DOHH2 (cell line): ENCODE data around the gene LARP6.
"Not testable (repeated sequence)": the region's sequence is repeated elsewhere in the genome, so short reads cannot be mapped to it uniquely, and the experiment has no call there.

ENCODE experiments used
- H3F3A ChIP-seq: fragments of 200-600 bp; sonication (generic), shearing (Covaris generic); 2 replicates; pipeline ENCODE4 v1.6.0; 2016; ENCODE audit warnings: antibody characterized with exemption, mild to moderate bottlenecking; ENCODE audit not compliant: control insufficient read depth, insufficient read depth
- H3K27ac ChIP-seq: fragments of 200-600 bp; sonication (generic); 2 replicates; pipeline ENCODE4 v1.5.1; 2014; ENCODE audit warnings: low read depth, mild to moderate bottlenecking, low read length, moderate library complexity
- H3K27me3 ChIP-seq: fragments of 200-600 bp; sonication (generic); 2 replicates; pipeline ENCODE4 v1.6.1; 2014; ENCODE audit warnings: mild to moderate bottlenecking, low read length, mixed read lengths; ENCODE audit not compliant: control insufficient read depth
- H3K36me3 ChIP-seq: fragments of 200-600 bp; sonication (generic); 2 replicates; pipeline ENCODE4 v1.6.1; 2014; ENCODE audit warnings: mild to moderate bottlenecking, low read length, moderate library complexity, mixed read lengths; ENCODE audit not compliant: control insufficient read depth
- H3K4me1 ChIP-seq: fragments of 200-600 bp; sonication (generic); 2 replicates; pipeline ENCODE4 v1.6.1; 2014; ENCODE audit warnings: mild to moderate bottlenecking, low read length, mixed read lengths; ENCODE audit not compliant: control insufficient read depth
- H3K4me2 ChIP-seq: fragments of 200-600 bp; sonication (generic); 2 replicates; pipeline ENCODE4 v1.6.0; 2014; ENCODE audit warnings: mild to moderate bottlenecking, low read length, moderate library complexity
- H3K4me3 ChIP-seq: fragments of 200-600 bp; sonication (generic); 2 replicates; pipeline ENCODE4 v1.5.1; 2014; ENCODE audit warnings: mild to moderate bottlenecking, low read length, mixed read lengths
- H3K79me2 ChIP-seq: fragments of 200-600 bp; sonication (generic); 2 replicates; pipeline ENCODE4 v1.6.1; 2014; ENCODE audit warnings: mild to moderate bottlenecking, low read length, mixed read lengths; ENCODE audit not compliant: control insufficient read depth
- H3K9me2 ChIP-seq: fragments of 200-600 bp; sonication (generic); replicated peaks from 2 replicates; pipeline ENCODE4 v1.6.1; 2014; ENCODE audit warnings: mild to moderate bottlenecking, low read length, mixed read lengths; ENCODE audit not compliant: control insufficient read depth
- H3K9me3 ChIP-seq: fragments of 200-600 bp; sonication (generic); 2 replicates; pipeline ENCODE4 v1.6.1; 2014; ENCODE audit warnings: antibody characterized with exemption, low read length, mixed read lengths; ENCODE audit not compliant: control insufficient read depth, insufficient read depth
- H4K20me1 ChIP-seq: fragments of 200-600 bp; sonication (generic); 2 replicates; pipeline ENCODE4 v1.6.0; 2014; ENCODE audit warnings: low read depth, mild to moderate bottlenecking, antibody characterized with exemption, low read length, moderate library complexity; ENCODE audit not compliant: control insufficient read depth, insufficient read depth
- EZH2phosphoT487 ChIP-seq: fragments of 200-600 bp; sonication (generic); IDR thresholded peaks from 2 replicates; pipeline ENCODE4 v1.6.1; 2017; ENCODE audit warnings: borderline replicate concordance, mild to moderate bottlenecking, antibody characterized with exemption, low read length, moderate library complexity, mixed read lengths
- TF ChIP-seq, protein P1 (sequence below): fragments of 200-600 bp; sonication (generic); IDR thresholded peaks from one replicate; pipeline ENCODE4 v1.5.1; 2014; ENCODE audit warnings: antibody characterized with exemption, mild to moderate bottlenecking, low read depth, low read length; ENCODE audit not compliant: poor library complexity, severe bottlenecking

The LARP6 gene

GRCh38 chr15:70875001-70875782 lies 21.2 kb upstream of the LARP6 start:
- peaks cover 8% of the 10 kb centered on the region; the same call in 1 of the 2 replicates for H3K27me3 ChIP-seq
- H3K27ac ChIP-seq, result no peak overlapping the region
- H3K9me2 ChIP-seq, result no peaks in the 10 kb centered on the region
- TF ChIP-seq, protein P1, sequence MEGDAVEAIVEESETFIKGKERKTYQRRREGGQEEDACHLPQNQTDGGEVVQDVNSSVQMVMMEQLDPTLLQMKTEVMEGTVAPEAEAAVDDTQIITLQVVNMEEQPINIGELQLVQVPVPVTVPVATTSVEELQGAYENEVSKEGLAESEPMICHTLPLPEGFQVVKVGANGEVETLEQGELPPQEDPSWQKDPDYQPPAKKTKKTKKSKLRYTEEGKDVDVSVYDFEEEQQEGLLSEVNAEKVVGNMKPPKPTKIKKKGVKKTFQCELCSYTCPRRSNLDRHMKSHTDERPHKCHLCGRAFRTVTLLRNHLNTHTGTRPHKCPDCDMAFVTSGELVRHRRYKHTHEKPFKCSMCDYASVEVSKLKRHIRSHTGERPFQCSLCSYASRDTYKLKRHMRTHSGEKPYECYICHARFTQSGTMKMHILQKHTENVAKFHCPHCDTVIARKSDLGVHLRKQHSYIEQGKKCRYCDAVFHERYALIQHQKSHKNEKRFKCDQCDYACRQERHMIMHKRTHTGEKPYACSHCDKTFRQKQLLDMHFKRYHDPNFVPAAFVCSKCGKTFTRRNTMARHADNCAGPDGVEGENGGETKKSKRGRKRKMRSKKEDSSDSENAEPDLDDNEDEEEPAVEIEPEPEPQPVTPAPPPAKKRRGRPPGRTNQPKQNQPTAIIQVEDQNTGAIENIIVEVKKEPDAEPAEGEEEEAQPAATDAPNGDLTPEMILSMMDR, result no peak
- TF ChIP-seq EZH2phosphoT487, result no peak
- no peak overlapping the region for H3K4me2 ChIP-seq
- H3K4me1 ChIP-seq, result no peaks in the 10 kb centered on the region
- no peak overlapping the region for H3K4me3 ChIP-seq
- H3K9me3 ChIP-seq, result no peaks in the 10 kb centered on the region; the same call in 1 of the 2 replicates
- H3K36me3 ChIP-seq, result no peaks in the 10 kb centered on the region
- H3K79me2 ChIP-seq, result no peaks in the 10 kb centered on the region
- H4K20me1 ChIP-seq, result no peaks in the 10 kb centered on the region
- no peaks in the 10 kb centered on the region for H3F3A ChIP-seq

DNA sequence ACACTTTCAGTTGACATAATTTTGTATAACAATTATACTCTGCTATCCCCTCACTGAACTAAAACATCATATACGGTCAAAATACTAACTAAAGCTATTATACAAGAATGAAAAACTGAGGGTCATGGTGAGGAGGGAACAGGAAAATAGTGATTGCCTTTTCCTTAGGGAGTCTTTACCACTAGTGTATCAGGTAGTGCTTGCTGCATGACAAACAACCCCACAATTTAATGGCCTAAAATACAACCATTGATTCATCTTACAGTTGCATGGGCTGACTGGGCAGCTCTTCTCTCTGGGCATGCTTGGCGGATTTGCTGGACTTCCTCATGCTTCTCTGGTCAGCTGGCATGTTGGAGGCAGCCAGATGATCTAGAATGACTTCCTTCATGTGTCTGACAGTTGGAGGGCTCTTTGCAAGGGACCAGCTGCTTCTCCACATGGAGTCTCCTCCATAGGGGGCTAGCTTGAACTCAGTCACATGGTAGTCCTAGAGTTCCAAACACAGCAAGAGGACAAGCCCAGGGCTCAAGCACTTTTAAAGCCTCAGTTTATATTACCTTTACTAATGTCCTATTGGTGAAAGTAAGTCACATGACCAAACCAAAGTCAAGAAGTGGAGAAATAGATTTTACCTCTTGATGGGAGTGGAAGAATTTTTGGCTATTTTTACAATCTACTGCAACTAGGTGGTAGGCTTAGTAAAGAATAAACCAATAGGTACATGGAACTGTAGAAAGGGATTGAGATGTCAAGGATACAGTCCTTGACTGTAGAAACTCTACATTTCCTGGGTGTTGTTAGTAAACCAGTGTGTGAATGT lies 19.5 kb upstream of the LARP6 start:
- H3F3A ChIP-seq, result no peaks in the 10 kb centered on the region
- H3K9me3 ChIP-seq, result no peaks in the 10 kb centered on the region; the same call in 1 of the 2 replicates
- no peaks in the 10 kb centered on the region for H3K4me1 ChIP-seq
- H3K9me2 ChIP-seq, result no peaks in the 10 kb centered on the region
- H3K4me2 ChIP-seq, result no peak overlapping the region
- H3K36me3 ChIP-seq, result no peaks in the 10 kb centered on the region
- H4K20me1 ChIP-seq, result no peaks in the 10 kb centered on the region
- no peaks in the 10 kb centered on the region for H3K79me2 ChIP-seq
- TF ChIP-seq, protein P1, result no peak
- no peak for TF ChIP-seq EZH2phosphoT487
- H3K4me3 ChIP-seq, result no peak overlapping the region
- no peak overlapping the region for H3K27ac ChIP-seq
- H3K27me3 ChIP-seq, result peaks cover 8% of the 10 kb centered on the region; the same call in 1 of the 2 replicates

- not testable (repeated sequence) for H4K20me1 ChIP-seq, H3K4me1 ChIP-seq, H3K4me3 ChIP-seq, H3K27ac ChIP-seq, H3K79me2 ChIP-seq, H3K4me2 ChIP-seq, H3K27me3 ChIP-seq, H3F3A ChIP-seq, H3K9me3 ChIP-seq, H3K36me3 ChIP-seq, H3K9me2 ChIP-seq
Measured at GRCh38 chr15:70871490-70871889, 17.5 kb upstream of the LARP6 start.

- Histone ChIP-seq H3K9me3 (no peaks in the 10 kb centered on the region; the same call in 1 of the 2 replicates), H3K9me2 (no peaks in the 10 kb centered on the region), H3K27ac (no peak overlapping the region), H3K36me3 (no peaks in the 10 kb centered on the region), H3K79me2 (no peaks in the 10 kb centered on the region), H4K20me1 (no peaks in the 10 kb centered on the region), H3K4me2 (no peak overlapping the region), H3F3A (no peaks in the 10 kb centered on the region), H3K27me3 (no peaks in the 10 kb centered on the region), H3K4me1 (no peaks in the 10 kb centered on the region), H3K4me3 (no peak overlapping the region)
- TF ChIP-seq, protein P1, result no peak
- no peak for TF ChIP-seq EZH2phosphoT487
Measured at GRCh38 chr15:70870051-70870450, 16.1 kb upstream of the LARP6 start.
